NCI-H524 treated with DMSO at 0.1 percent for 48 hours (cell line): Measurements from ENCODE around the gene FAM168B.

Source experiments
- DNase-seq: peaks from one replicate; lab custom pipeline; 2025; lab: John Stamatoyannopoulos, UW

The FAM168B gene

GRCh38 chr2:131039908-131040660 is 53.2 kb downstream of the FAM168B start:
- no peak for DNase-seq

DNA sequence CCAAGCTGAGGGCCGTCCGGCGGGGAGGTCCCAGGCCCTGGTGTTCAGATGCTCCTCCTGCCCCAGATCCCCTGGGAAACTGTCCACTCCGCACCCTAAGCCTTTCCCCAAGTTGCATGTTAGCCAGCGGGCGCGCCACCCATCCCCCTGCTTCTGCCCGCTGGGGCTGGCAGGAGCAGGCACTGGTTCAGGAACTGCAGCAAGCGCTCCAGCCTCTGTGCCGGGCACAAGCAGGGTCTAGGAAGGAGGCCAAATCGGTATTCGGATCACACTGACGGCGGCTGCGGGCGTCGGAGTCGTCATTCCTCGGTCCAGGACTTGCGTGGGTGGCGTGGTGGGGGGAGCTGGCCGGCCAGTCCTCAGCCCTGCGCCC is 53.7 kb downstream of the FAM168B start:
- DNase-seq, result no peak

GRCh38 chr2:131039101-131039440 is 54.2 kb downstream of the FAM168B start:
- no peak for DNase-seq

DNA sequence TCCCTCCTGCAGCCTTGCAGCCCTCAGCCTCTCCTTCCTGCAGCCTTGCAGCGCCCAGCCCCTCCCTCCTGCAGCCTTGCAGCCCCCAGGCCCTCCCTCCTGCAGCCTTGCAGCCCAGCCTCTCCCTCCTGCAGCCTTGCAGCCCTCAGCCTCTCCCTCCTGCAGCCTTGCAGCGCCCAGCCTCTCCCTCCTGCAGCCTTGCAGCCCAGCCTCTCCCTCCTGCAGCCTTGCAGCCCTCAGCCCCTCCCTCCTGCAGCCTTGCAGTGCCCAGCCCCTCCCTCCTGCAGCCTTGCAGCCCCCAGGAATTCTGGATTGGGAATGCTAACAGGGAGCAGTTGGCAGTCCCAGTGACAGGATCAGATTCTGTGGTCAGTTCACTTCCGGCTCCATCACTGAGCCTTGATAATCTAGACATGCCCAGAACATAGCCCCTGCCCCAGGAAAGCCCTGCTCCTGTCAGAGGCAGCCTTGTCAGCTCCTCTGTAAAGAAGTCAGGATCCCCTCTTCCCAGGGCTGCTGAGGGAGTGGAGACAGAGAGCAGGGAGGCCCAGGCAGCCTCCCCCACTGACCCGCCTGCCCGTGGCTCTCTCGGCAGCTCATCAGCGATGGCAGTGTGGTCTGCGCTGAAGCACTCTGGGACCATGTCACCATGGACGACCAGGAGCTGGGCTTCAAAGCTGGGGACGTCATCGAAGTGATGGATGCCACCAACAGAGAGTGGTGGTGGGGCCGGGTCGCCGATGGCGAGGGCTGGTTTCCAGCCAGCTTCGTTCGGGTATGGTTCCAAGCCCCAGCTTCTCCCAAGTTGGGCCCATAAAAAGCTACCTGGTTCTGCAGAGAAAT is 54.8 kb downstream of the FAM168B start:
- no peak for DNase-seq

- no peak for DNase-seq
Measured at GRCh38 chr2:131037398-131038257, 55.6 kb downstream of the FAM168B start.

- DNase-seq, result no peak
Measured at GRCh38 chr2:131036696-131037397, 56.4 kb downstream of the FAM168B start.

DNA sequence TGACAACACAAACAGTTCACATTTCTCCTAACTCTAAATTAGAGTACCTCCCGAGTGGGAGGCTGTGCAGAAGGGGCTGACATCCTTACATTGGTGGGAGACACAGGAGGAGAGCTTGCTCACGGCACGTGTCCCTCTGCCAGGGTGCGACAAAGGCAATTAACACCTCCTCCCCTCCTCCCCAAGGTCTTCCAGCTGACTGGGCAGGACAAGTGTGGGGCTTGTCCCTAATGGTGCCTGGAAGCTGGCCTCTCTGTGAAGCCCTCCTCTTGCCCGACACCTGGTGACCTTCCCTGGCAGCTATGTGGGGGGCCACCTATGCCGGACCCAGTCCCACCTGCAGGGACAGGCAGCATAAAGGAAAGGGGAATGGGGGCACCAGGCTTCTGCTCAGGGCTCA is 57.0 kb downstream of the FAM168B start:
- no peak for DNase-seq

DNA sequence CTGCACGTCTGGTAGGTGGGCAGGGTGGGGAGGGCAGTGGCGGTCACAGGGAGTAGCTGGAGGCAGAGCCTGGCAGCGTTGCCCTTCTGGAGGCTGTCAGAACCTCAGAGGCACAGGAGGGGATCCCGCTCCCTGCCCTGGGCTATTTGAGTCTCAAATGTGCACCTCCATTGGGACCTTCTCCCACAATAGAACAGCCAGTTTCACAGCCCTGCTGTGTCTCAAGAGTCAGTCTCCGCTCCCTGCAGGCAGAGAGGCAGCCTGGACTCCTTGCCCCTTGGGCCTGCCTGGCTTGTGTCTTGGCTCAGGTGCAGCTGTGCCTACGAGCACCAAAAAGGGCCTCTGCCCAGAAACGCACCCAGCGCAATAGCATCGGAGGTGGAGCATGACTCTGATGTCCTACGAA is 57.4 kb downstream of the FAM168B start:
- DNase-seq, result no peak

DNA sequence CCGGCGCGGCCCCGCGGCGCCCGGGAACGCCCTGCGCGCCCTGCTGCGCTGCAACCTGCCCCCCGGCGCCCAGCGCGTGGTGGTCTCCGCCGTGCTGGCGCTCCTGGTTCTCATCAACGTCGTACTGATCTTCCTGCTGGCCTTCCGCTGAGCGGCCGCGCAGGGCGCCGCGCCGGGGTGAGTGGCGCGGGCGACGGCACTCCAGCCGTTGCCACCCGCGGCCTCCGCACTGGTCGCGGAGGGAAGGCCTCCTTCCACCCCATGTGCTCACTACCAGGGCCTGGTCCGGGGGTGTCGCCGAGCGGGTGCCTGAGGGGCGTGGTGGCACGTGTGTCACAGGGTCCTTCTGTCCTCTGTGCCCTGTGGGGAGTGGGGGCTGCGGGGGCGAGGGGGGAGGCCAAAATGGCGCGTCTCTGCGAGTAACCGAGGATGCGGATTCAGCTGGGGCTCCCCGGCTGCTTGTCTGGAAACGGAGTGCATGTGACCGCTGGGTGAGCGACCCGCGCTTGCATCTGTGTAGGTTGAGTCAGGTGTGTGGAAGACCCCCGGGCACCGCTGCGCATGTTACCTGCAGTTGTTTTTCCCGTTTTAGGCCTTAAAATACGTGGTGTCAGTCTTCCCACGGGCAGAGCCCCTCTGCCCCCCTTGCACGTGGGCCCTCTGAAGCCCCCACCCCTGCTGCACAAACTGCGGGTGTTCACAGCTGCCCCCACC is 58.0 kb downstream of the FAM168B start:
- no peak for DNase-seq

GRCh38 chr2:131034122-131035051 is 58.9 kb downstream of the FAM168B start:
- DNase-seq, result no peak

- DNase-seq, result no peak
Measured at GRCh38 chr2:131033786-131034121, 59.5 kb downstream of the FAM168B start.

DNA sequence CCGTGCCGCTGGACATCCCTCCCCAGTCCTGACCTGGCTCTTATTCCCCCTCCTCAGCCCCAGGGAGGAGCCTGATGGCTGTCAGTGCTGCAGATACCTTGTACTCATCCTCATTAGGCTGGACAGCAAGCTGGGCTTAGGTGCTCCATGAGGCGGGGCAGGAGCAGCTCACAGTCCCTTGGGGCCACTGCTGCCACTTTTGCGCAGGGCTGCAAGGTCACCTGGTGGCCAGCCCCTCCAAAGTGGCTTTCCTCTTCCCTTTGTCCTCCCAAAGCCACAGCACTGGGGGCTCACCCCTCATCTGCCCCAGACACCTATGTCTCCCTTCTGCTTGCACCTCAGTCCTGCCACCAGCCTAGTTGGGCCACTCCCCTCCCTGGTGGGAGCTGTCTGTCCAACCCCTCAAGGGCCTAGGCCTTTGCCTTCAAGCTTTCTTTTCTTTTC is 60.8 kb downstream of the FAM168B start:
- DNase-seq, result no peak

DNA sequence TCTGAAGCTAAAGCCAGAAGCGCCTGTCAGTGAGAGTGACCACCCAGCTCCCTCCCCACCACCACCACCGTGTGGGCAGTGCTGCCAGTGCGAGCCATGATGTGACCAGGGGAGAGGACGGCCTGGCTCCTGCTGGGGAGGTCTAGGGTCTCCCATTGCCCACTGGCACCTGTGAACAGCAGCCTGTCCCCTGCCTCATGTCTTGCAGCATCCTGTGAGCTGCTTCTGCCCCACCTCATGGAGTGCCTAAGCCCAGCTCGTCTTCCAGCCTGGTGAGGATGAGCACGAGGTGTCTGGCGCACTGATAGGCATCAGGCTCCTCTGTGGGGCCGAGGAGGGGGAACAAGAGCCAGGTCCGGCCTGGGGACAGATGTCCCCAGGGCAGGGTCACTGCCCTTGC is 61.4 kb downstream of the FAM168B start:
- no peak for DNase-seq

GRCh38 chr2:131031431-131031841 is 61.8 kb downstream of the FAM168B start:
- DNase-seq, result no peak

- no peak for DNase-seq
Measured at GRCh38 chr2:131030478-131030971, 62.7 kb downstream of the FAM168B start.

DNA sequence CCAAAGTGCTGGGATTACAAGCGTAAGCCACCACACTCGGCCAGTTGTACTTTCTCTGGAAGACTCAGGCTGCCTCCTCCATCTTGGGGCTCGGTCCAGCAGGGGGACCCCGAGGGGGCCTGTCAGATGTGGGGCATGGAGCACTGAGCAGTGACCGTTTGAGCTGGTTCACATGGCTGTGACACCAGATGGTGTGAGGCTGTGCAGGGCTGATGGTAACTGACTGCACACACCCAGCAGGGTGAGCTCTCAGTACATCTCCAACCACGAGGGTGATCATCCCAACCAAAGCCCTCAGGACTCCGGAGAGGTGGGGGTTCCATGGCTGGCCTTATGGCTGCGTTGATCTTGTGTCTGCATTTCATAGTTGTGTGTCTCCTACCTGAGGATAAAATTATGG is 63.4 kb downstream of the FAM168B start:
- DNase-seq, result no peak

- no peak for DNase-seq
Measured at GRCh38 chr2:131027566-131028528, 65.4 kb downstream of the FAM168B start.

DNA sequence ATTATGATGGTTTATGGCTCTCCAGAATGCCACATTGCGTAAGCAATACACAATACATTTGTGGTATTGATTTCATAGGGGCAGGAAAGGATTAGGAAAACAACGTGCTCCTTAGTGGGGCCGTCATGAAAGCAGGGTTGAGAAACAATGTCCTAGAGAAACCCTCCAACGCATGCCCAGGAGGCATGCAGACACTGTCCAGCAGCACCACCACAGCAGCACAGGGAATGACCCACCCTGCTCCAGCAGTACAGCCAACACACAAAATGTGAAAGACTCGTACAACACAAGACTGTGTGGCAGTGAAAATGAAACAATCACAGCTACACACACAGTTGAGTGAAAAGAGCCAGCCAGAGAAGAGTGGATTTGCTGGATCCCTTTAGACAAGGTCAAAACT is 66.3 kb downstream of the FAM168B start:
- no peak for DNase-seq

GRCh38 chr2:131023758-131024157 is 69.5 kb downstream of the FAM168B start:
- no peak for DNase-seq
